Transverse colon (tissue), 4 donors: ENCODE results near the gene MED13.

ENCODE experiments used
- CTCF ChIP-seq, 5 experiments: fragments of 200-600 bp in 3 of 5; fragments of 450-650 bp in 2 of 5; sonication (generic) in 3 of 5; IDR thresholded peaks; 1 replicate in 2 of 5; 2 replicates in 3 of 5; pipeline ENCODE4 v1.5.1; 2016 to 2017; ENCODE audit warnings: antibody characterized with exemption in 5 of 5, inconsistent platforms in 3 of 5, mild to moderate bottlenecking in 2 of 5, moderate library complexity in 1 of 5
- POLR2A ChIP-seq: fragments of 450-650 bp; IDR thresholded peaks from one replicate; pipeline ENCODE4 v1.6.1; 2016; ENCODE audit warnings: antibody characterized with exemption, mild to moderate bottlenecking, moderate library complexity
- POLR2AphosphoS5 ChIP-seq, 3 donors: sonication (generic); formaldehyde crosslinking; IDR thresholded peaks; one replicate each; pipeline ENCODE4 v1.6.1; 2016; ENCODE audit warnings: antibody characterized with exemption in 3 of 3

- TF ChIP-seq POLR2A (no peak), CTCF (IDR thresholded peaks at IDR 0.05) (no peak), POLR2AphosphoS5 (IDR thresholded peaks at IDR 0.05) (no peak)
Observed at GRCh38 chr17:62112229-62112628, 47.2 kb upstream of the MED13 start.
